Measurements from ENCODE around the gene OLFM1. TPM values are rescaled to one million over a fixed set of nuclear protein-coding genes. Genes with fewer than 3 reads are reported as not detected.
A peak's percentile ranks its signal among the peaks of the same experiment; 100 is the strongest.

The OLFM1 gene
- polyA plus RNA-seq, 1 donor: 29.3 TPM

DNA sequence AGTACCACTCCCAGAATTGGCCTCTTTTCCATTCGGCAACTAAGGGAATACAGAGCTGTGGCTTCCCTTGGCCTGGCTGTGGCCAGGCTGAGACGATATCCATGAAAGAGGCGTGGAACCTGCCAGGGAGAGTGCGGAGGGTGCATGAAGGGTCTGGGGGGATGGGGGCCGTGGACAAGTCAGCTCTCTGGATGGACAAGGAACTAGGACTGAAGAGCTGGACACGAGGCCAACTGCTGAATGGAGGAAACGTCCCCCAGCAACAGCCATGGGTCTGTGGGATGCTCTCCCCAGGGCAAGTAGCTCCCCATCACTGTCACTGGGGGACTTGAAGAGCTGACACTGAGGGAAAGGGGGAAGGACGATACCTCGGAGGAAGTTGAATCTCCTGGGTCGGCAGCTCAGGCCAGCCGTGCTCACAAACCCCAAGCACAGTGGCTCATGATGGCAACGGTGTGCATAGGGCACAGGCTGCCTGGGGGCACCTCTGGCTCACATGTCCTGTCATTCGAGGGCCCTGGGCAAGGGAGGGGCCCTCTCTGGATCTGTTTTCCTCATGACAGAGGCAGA, 4.1 kb upstream of the OLFM1 start:
- Histone ChIP-seq H3K4me3 (ENCODE audit: low read length) (no peak overlapping the region), H3K27me3 (ENCODE audit: control insufficient read depth, insufficient read depth, low read length) (peaks cover 26% of the 10 kb centered on the region), H3K36me3 (ENCODE audit: control insufficient read depth, insufficient read depth, low read length) (no peaks in the 10 kb centered on the region), H3K27ac (ENCODE audit: low read length) (no peak overlapping the region), H3K9me3 (ENCODE audit: control insufficient read depth, low read depth, low read length) (peaks cover 7% of the 10 kb centered on the region), H3K4me1 (ENCODE audit: control insufficient read depth, insufficient read depth, low read length) (peaks cover 10% of the 10 kb centered on the region)
- no peak for DNase-seq
- 75% methylated on average over 2 of the region's 13 CpGs for WGBS (ENCODE audit: insufficient coverage, low lambda C conversion rate)

DNA sequence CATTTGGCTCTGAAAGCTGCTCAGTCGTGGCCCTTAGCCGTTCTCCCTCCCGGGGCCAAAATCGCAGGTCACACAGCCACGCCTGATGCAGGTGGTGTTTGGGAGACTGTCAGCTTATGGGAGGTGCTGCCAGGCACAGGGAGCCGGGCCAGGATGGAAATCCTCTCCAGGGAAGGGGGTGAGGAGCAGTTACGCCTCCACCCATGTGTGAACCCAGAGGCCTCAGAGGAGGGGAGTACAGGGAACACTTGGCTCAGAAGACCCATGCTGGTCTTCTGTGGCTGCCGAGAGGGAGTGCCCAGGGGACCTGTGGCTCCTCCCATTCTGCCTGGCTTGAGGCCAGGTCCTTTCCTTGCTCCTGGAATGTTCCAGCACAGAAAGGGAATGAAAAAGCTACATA, 3.6 kb upstream of the OLFM1 start:
- peaks cover 31% of the 10 kb centered on the region for H3K27me3 ChIP-seq (ENCODE audit: control insufficient read depth, insufficient read depth, low read length)
- no peak overlapping the region for H3K4me3 ChIP-seq (ENCODE audit: low read length)
- H3K36me3 ChIP-seq (ENCODE audit: control insufficient read depth, insufficient read depth, low read length): no peaks in the 10 kb centered on the region
- peaks cover 8% of the 10 kb centered on the region for H3K9me3 ChIP-seq (ENCODE audit: control insufficient read depth, low read depth, low read length)
- H3K27ac ChIP-seq (ENCODE audit: low read length): no peak overlapping the region
- WGBS (ENCODE audit: insufficient coverage, low lambda C conversion rate): no CpG with 5 or more reads among the region's 8 CpGs
- no peak for DNase-seq
- H3K4me1 ChIP-seq (ENCODE audit: control insufficient read depth, insufficient read depth, low read length): peaks cover 10% of the 10 kb centered on the region

DNA sequence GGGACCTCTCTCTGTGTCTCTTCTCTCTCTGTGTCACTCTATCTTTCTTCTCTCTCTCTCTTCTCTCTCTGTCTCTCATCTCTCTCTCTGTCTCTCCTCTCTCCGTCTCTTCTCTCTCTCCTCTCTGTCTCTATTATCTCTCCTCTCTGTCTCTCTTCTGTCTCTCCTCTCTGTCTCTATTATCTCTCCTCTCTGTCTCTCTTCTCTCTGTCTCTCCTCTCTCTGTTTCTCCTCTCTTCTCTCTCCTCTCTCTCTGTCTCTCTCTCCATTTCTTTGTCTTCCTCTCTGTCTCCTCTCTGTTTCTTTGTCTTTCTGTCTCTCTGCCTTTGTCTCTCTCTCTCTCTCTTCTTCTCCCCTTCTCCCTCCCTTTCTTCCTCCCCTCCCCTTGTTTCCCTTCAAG, 3.2 kb upstream of the OLFM1 start:
- H3K27ac ChIP-seq (ENCODE audit: low read length): no peak overlapping the region
- no peak overlapping the region for H3K4me3 ChIP-seq (ENCODE audit: low read length)
- peaks cover 9% of the 10 kb centered on the region for H3K9me3 ChIP-seq (ENCODE audit: control insufficient read depth, low read depth, low read length)
- WGBS (ENCODE audit: insufficient coverage, low lambda C conversion rate): 60% methylated on average over 1 of the region's 1 CpG
- no peak for DNase-seq
- H3K4me1 ChIP-seq (ENCODE audit: control insufficient read depth, insufficient read depth, low read length): peaks cover 10% of the 10 kb centered on the region
- H3K27me3 ChIP-seq (ENCODE audit: control insufficient read depth, insufficient read depth, low read length): peaks cover 35% of the 10 kb centered on the region
- H3K36me3 ChIP-seq (ENCODE audit: control insufficient read depth, insufficient read depth, low read length): no peaks in the 10 kb centered on the region

DNA sequence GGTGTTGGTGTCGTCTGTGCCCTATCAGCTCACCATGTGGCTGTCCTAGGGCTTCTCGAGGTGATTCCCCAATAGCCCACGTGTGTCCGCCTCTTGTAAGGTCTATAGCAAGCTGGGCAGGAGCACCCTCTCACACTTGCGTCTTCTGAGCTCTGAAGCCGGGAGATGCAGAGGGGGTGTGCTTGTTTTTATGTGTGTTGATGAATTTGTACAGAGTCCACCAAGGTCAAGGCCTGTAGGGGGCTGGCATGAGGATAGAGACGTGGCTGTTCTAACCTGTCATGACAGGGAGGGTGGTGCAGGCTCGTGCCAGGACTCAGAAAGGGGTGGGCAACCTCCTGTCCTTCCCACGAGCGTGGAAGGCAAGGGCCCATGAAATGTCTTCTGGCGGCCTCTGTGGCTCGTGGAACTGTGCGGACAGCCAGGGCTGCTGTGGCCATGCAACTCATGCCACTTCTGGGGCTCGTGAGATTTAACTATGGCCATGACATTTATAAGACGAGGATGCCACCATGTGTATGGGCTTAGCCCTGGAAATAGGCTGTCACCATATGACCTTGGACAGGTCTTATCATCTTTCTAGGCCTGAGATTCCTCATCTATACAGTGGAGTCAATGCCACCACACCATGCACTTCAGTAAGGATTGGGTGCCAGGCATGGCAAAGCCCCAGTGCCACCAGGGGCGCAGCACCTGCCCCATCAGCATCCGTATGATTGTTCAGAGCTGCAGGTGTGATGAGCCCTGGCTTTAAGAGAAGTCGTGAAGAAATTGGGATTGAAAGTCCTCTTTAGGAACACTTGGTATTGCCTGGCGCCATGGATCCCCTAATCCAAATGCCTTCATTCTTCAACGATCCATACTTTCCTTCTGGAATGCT, 2.3 kb upstream of the OLFM1 start:
- Histone ChIP-seq H3K36me3 (ENCODE audit: control insufficient read depth, insufficient read depth, low read length) (no peaks in the 10 kb centered on the region), H3K9me3 (ENCODE audit: control insufficient read depth, low read depth, low read length) (peaks cover 9% of the 10 kb centered on the region), H3K4me1 (ENCODE audit: control insufficient read depth, insufficient read depth, low read length) (peaks cover 10% of the 10 kb centered on the region), H3K27ac (ENCODE audit: low read length) (no peak overlapping the region), H3K4me3 (ENCODE audit: low read length) (no peak overlapping the region), H3K27me3 (ENCODE audit: control insufficient read depth, insufficient read depth, low read length) (peaks cover 43% of the 10 kb centered on the region)
- DNase-seq: no peak
- no CpG with 5 or more reads among the region's 20 CpGs for WGBS (ENCODE audit: insufficient coverage, low lambda C conversion rate)

DNA sequence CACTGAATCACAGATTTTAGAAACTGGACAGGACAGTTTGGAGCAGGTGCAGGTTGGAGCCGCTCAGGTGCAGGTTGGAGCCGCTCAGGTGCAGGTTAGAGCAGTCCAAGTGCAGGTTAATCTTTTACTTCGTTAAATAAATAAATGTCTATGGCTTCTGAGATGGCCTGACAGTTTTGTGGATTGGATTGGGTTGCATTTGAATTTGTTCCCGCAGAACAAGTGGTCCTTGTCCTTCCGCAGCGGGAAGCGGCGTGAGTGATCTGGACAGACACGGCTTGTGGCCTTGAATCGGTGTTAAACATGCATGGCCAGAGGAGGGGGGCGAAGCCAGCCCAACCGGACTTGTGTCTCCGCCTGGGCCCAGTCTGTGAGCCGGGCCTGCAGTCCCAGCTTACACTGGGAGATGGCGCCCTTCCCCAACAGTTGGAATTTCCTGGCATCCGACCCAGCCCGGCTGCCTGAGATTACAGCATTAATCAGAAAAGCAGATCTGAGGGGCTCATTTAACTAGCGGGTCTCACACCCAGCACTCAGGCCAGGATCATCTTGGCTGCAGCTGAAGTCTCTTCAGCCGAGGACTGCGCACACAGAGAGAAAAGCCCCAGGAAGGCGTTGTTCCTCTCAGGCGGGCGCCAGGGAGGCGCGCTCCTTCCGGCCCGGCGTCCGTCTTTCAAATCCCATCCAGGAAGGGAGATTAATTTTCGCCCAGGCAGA, 1.5 kb upstream of the OLFM1 start:
- Histone ChIP-seq H3K9me3 (ENCODE audit: control insufficient read depth, low read depth, low read length) (peaks cover 9% of the 10 kb centered on the region), H3K27ac (ENCODE audit: low read length) (no peak overlapping the region), H3K27me3 (ENCODE audit: control insufficient read depth, insufficient read depth, low read length) (peaks cover 48% of the 10 kb centered on the region), H3K4me1 (ENCODE audit: control insufficient read depth, insufficient read depth, low read length) (peaks cover 10% of the 10 kb centered on the region), H3K36me3 (ENCODE audit: control insufficient read depth, insufficient read depth, low read length) (no peaks in the 10 kb centered on the region), H3K4me3 (ENCODE audit: low read length) (no peak overlapping the region)
- WGBS (ENCODE audit: insufficient coverage, low lambda C conversion rate): 10% methylated on average over 2 of the region's 30 CpGs
- peak; percentile 47 to 70 for DNase-seq

DNA sequence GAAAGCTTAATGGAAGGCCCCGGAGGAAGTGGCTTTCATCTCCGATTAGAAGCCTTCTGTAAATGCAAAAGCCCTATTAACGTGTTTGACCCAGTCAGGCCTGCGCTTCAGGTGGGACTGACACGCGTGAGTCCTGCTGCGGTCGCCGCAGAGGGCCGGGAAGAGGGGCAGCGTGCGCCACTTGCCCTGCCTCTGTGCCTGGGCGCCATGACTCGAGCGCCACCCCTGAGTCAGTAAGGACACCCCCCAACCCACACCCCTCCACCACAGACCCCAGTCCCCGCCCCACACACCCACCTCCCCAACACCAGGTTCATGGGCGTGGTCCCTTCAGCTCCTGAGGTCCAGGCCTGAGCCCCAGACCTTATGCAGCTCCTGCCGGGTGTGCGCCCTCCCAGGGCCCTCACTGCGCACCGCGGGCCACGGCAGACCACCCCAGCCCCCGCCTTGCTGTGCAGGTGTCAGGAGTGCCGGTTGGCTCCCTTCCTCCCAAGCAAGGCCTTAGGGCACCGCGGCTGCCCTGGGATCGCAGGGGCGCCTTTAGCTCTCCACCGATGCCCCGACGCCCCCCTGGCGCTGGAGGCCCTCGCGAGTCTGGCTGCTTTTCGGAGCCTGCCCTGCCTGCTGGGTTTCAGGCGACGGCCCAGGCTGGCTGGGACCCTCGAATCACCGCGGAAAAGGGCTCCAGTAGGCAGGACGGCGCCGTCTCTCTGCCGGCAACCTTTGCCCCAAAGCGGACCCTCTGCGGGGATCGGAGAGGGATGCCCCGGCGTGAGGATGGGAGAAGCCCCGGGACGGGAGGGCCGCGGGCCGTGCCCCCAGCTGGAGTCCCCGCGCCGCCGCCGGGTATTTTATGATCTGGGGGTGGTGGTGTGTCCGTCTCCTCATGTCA, 625 bp upstream of the OLFM1 start:
- H3K27me3 ChIP-seq (ENCODE audit: control insufficient read depth, insufficient read depth, low read length): peaks cover 48% of the 10 kb centered on the region
- H3K4me3 ChIP-seq (ENCODE audit: low read length): no peak overlapping the region
- WGBS (ENCODE audit: insufficient coverage, low lambda C conversion rate): no CpG with 5 or more reads among the region's 61 CpGs
- no peaks in the 10 kb centered on the region for H3K36me3 ChIP-seq (ENCODE audit: control insufficient read depth, insufficient read depth, low read length)
- peaks cover 13% of the 10 kb centered on the region for H3K9me3 ChIP-seq (ENCODE audit: control insufficient read depth, low read depth, low read length)
- H3K27ac ChIP-seq (ENCODE audit: low read length): no peak overlapping the region
- H3K4me1 ChIP-seq (ENCODE audit: control insufficient read depth, insufficient read depth, low read length): peaks cover 10% of the 10 kb centered on the region
- DNase-seq: no peak

DNA sequence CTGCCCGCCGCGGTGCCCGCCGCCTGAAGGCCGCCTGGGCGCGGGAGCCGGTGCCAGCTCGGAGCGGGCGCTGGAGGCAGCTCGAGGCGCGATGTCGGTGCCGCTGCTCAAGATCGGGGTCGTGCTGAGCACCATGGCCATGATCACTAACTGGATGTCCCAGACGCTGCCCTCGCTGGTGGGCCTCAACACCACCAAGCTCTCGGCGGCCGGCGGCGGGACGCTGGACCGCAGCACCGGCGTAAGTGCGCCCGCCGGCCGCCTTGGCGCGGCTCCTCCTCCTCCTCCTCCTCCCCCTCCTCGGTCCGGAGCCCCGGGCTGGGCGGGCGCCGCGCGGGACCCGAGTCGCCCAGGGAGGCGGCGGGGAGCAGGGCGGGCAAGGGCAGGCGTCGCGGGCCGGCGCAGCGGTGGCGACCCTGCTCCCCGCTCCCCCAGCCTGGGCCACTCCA, 455 bp downstream of the OLFM1 start:
- H3K4me3 ChIP-seq (ENCODE audit: low read length): no peak overlapping the region
- WGBS (ENCODE audit: insufficient coverage, low lambda C conversion rate): no CpG with 5 or more reads among the region's 57 CpGs
- peaks cover 10% of the 10 kb centered on the region for H3K4me1 ChIP-seq (ENCODE audit: control insufficient read depth, insufficient read depth, low read length)
- no peaks in the 10 kb centered on the region for H3K36me3 ChIP-seq (ENCODE audit: control insufficient read depth, insufficient read depth, low read length)
- no peak overlapping the region for H3K27ac ChIP-seq (ENCODE audit: low read length)
- peaks cover 48% of the 10 kb centered on the region for H3K27me3 ChIP-seq (ENCODE audit: control insufficient read depth, insufficient read depth, low read length)
- peaks cover 13% of the 10 kb centered on the region for H3K9me3 ChIP-seq (ENCODE audit: control insufficient read depth, low read depth, low read length)
- DNase-seq: no peak

DNA sequence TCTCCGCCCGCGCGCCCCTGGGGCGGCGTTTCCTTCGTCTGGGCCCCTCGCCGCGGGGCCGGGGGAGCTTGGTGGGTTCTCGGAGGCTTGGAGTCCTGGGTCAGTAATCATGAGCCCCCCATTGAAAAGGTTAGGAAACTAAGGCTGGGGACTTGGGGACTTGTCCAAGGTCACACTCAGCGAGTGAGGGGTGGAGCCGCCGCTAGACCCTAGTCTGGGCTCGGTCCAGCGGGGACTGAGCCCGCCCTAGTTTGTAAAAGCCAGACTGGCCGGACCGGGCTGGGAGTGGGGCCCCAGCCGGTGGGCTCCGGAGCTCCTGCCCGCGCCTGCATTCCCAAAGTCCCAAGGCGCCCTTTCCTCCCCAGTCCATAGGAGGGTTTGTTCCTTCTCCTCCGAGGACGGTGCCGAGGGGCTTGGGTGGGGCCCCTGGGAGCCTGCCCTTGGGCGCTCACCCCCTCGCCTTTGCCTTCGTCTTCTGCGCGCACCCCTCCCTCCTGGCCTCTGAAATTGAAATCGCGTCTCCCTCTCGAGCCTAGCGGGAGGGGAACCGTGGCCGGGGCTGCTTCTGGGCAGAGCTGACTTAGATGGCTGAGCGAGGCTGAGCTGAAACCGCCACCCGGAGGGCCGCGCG, 995 bp downstream of the OLFM1 start:
- Histone ChIP-seq H3K27ac (ENCODE audit: low read length) (no peak overlapping the region), H3K36me3 (ENCODE audit: control insufficient read depth, insufficient read depth, low read length) (no peaks in the 10 kb centered on the region), H3K4me1 (ENCODE audit: control insufficient read depth, insufficient read depth, low read length) (peaks cover 10% of the 10 kb centered on the region), H3K4me3 (ENCODE audit: low read length) (peak overlapping the region; percentile 21), H3K27me3 (ENCODE audit: control insufficient read depth, insufficient read depth, low read length) (peaks cover 48% of the 10 kb centered on the region), H3K9me3 (ENCODE audit: control insufficient read depth, low read depth, low read length) (peaks cover 13% of the 10 kb centered on the region)
- no peak for DNase-seq
- WGBS (ENCODE audit: insufficient coverage, low lambda C conversion rate): no CpG with 5 or more reads among the region's 45 CpGs

DNA sequence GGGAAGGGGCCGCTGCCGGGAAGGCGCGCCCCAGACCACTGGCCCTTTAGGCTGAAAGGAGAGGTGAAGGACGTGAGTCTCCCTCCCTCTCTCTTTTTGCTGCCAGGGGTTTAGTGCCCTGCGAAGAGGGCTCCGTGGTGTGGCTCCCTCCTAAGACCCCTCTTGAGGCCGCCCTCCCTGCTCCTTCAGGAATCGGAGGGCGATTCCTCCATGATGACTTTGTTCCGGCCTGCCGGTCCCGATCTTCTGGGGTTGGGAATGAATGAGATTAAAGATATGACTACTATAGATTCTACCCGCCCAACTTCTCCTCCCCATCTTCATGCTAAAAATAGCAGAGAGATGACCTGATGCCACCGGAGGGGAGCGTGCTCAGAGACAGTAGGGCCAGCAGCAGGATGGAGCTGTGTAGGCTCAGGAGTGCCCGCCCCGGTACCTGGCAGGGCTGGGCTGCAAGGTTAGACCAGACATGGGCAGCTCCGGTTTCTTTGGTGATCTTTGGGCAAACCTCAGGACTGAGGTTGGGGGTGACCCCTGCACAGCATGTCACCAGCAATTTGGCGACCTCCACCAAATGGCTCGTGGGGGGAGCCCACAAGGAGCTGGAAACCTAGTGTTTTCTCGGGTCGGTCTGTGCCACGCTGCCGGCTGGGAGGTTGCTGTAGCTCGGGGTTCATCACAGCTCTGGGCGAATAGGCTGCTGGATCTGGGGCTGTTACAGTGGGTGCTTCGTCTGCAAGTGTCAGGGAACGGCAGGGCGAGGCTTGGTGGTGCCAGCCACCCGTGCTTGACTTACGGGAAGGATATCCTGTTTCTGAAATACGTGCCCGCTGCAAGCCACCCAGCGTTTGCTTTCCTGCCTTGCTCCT, 1.7 kb downstream of the OLFM1 start:
- Histone ChIP-seq H3K27ac (ENCODE audit: low read length) (no peak overlapping the region), H3K4me1 (ENCODE audit: control insufficient read depth, insufficient read depth, low read length) (peaks cover 10% of the 10 kb centered on the region), H3K4me3 (ENCODE audit: low read length) (peak overlapping the region; percentile 21), H3K9me3 (ENCODE audit: control insufficient read depth, low read depth, low read length) (peaks cover 13% of the 10 kb centered on the region), H3K36me3 (ENCODE audit: control insufficient read depth, insufficient read depth, low read length) (no peaks in the 10 kb centered on the region), H3K27me3 (ENCODE audit: control insufficient read depth, insufficient read depth, low read length) (peaks cover 48% of the 10 kb centered on the region)
- DNase-seq: no peak
- 53% methylated on average over 2 of the region's 35 CpGs for WGBS (ENCODE audit: insufficient coverage, low lambda C conversion rate)

All from large intestine (tissue), 3 donors.